GM12873 (cell line): Measurements from ENCODE around the gene ETV3L.

Experiments used
- TF ChIP-seq, protein P1 (sequence below): IDR thresholded peaks from 2 replicates; pipeline ENCODE4 v1.5.1; 2012; ENCODE audit warnings: low read depth, mild to moderate bottlenecking, moderate library complexity, low read length, control low read depth; ENCODE audit not compliant: insufficient read depth; ENCODE audit errors: missing control alignments

The ETV3L gene

DNA sequence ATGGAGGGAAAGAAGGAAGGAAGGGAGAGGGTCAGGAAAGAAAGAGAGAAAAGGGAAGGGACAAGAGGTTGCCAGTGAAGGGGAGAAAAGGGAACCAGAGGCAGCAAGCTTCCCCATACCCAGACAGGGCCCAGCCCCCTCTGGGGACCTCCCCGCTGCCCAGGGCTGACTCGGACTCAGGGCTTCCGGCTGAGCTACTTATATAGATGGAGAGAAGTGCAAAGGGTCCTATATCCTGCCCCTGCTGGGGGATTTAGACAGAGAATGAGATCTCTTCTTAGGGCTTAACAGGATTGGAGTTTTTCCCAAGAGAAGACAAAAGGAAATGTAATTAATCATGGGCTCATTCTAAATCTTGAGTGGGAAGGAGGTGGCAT lies at the start of gene ETV3L:
Gene ETV3L (minus strand): TSS at position 176 of the 377 bp plus-strand sequence. CDS start 285 bp downstream, outside the sequence.
- TF ChIP-seq, protein P1, sequence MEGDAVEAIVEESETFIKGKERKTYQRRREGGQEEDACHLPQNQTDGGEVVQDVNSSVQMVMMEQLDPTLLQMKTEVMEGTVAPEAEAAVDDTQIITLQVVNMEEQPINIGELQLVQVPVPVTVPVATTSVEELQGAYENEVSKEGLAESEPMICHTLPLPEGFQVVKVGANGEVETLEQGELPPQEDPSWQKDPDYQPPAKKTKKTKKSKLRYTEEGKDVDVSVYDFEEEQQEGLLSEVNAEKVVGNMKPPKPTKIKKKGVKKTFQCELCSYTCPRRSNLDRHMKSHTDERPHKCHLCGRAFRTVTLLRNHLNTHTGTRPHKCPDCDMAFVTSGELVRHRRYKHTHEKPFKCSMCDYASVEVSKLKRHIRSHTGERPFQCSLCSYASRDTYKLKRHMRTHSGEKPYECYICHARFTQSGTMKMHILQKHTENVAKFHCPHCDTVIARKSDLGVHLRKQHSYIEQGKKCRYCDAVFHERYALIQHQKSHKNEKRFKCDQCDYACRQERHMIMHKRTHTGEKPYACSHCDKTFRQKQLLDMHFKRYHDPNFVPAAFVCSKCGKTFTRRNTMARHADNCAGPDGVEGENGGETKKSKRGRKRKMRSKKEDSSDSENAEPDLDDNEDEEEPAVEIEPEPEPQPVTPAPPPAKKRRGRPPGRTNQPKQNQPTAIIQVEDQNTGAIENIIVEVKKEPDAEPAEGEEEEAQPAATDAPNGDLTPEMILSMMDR = no peak

DNA sequence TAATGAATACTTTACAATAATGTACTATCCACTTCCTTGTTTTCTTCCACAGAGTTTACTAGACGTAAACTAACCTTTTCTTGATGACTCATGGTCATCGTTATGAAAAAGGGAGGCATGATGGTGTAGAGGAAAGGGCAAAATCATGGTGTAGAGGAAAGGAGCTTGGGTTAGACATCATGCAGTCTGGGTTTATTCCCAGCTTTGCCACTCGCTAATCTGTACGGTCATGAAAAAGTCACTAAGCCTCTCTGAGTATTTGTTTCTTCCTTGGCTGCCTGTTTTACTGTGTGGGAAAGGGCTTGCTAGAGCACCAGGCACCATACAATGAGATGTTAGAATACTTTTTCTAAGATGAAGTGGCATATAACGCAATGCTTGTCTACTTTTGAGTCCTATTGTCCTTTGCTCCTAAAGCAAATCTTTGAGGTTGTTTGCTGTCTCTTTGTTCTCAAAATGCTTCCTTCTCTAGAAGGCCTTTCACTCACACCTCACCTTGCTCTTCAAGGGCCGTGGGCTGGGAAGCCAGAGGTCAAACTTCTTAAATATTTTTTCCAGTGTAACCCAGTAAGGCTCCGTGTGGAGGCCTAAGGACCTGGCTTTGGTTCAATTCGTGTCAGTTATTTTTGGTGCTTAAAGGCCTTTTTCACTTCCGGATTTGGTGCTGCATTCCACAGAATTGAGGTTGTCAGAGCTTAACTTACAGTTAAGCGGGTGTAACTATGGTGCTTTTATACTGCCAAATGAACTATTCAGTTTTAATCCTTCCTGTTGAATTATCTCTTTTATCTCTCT lies 48.5 kb upstream of the ETV3L start:
- TF ChIP-seq, protein P1 = no peak

DNA sequence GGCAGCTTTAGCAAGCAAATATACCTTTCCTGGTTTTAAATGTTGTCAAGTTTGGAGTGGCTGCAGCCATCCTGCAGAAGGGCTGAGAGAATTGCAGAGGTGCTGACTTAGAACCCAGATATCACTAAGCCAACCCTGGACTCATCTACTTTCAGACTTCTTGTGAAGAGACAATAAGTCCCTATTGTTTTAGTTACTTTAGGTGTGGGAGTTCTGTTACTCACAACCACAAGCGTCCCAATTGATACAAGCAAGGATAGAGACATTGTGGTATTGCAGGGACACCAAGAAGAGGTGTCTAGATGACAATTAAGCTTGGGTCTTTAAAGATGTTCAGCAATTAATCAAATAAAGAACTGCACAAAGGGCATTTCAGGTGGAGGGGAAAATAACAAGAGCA lies 47.4 kb upstream of the ETV3L start:
- TF ChIP-seq, protein P1 = no peak

DNA sequence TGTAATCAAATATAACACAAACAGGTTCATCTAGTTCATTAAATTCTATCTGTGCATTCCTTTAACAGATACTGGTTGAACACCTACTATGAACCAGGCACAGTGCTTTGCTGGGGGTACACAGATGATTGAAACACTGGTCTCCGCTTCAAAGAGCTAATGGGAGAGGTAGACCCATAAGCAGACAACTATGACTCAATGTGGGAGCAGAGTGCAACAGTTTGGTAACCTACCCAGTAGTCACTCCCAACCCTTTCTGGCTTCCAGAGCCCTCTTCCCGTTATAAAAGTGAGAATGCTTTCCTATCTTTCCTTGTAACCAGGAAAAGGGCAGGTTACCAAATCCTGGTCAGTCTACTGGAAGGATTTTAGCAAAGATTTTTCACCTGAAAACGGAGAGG lies 46.6 kb upstream of the ETV3L start:
- TF ChIP-seq, protein P1 = no peak

DNA sequence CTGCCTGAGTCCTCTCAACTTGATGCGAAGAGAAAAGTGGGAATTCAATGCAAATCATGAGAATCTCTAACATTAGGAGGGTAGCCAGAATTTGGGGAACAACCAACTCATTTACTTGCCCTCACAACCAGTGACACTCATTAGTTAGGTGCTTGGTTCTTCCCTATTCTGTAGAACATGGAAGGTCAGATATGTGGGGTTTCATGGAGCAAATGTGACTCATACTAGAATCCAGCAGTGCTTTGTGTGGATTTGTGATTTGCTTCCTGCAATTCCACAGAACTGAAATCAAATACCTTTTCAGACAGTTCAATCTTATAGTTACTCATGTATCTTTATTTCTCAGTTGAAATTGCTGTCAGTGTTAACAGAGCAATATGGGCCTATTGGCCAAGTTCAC lies 45.5 kb upstream of the ETV3L start:
- TF ChIP-seq, protein P1 = no peak

DNA sequence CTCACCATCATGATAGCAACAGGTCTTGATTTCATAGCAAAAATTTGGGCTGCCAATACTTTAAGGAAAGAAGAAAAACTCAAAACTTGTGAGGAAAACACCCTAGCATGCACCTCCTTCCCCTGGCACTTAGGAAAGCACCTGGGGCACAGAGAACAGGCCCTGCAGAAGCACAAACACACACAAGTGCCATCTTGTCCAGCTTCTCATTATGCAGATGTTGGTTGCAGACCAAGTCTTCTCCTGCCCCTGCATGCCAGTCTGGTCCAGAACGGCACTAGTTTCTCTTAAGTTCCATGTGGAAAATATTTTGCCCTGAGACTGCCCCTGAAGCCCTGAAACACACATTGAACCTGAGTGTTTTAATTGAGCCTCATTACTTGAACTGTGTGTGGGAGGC lies 44.9 kb upstream of the ETV3L start:
- TF ChIP-seq, protein P1 = no peak

DNA sequence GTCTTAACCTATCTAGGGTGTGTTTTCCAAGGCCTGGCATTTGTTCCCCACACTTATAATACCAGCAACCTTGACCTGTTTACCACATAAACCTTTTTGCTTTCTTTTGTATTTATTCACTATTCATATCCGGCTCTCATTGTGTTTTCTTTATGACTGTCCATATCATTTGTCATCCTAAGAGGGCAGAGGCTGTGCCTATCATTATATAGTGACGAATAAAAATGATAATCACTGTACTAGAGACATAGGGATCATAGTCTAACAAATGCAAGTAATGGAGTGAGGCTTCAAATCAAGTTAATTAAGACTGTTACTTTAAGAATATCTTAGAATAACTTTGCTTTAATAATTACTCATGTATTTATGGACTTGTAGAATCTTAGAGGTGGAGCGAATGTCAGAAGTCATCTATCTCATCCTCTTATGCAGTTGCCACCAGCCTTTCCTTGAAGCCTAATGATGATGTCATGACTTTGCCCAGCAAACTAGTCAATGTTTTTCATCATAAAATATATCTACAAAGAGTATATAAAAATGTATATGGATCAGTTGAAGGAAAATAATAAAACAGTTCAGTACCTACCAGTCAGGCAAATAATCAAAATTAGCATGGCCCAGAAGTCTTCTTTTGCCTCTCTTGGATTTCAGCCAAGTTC lies 43.3 kb upstream of the ETV3L start:
- TF ChIP-seq, protein P1 = no peak
